Measurements from ENCODE around the gene ETF1. TPM values are rescaled to one million over a fixed set of nuclear protein-coding genes. Genes with fewer than 3 reads are reported as not detected.
A peak's percentile ranks its signal among the peaks of the same experiment; 100 is the strongest.

The ETF1 gene
- total RNA-seq, 1 donor from 2014 or later = 80.9 TPM

- ATAC-seq (ENCODE audit: poor library complexity) = no peak
- intact Hi-C loops (cut with DNase I) = no loop called here
- DNase-seq = no peak
Observed at GRCh38 chr5:138565100-138565821, 22.2 kb upstream of the ETF1 start.

GRCh38 chr5:138564242-138564641, 21.2 kb upstream of the ETF1 start:
- no peak for DNase-seq
- intact Hi-C loops (cut with DNase I) = no loop called here
- no peak for ATAC-seq (ENCODE audit: poor library complexity)

GRCh38 chr5:138563340-138564118, 20.5 kb upstream of the ETF1 start:
- intact Hi-C loops (cut with DNase I) = no loop called here
- ATAC-seq (ENCODE audit: poor library complexity) = no peak
- no peak for DNase-seq

- ATAC-seq (ENCODE audit: poor library complexity) = no peak
- intact Hi-C loops (cut with DNase I) = no loop called here
Observed at GRCh38 chr5:138560971-138561370, 17.9 kb upstream of the ETF1 start.

GRCh38 chr5:138559937-138560336, 16.9 kb upstream of the ETF1 start:
- DNase-seq (no peak), ATAC-seq (ENCODE audit: poor library complexity) (no peak)
- intact Hi-C loops (cut with DNase I) = no loop called here

More at GRCh38 chr5:138560971-138561370, 17.9 kb upstream of the ETF1 start:
- DNase-seq = no peak

GRCh38 chr5:138557677-138558076, 14.6 kb upstream of the ETF1 start:
- no peak for ATAC-seq (ENCODE audit: poor library complexity)

GRCh38 chr5:138554143-138554542, 11.1 kb upstream of the ETF1 start:
- no peak for ATAC-seq (ENCODE audit: poor library complexity)
- intact Hi-C loops (cut with DNase I) = no loop called here
- DNase-seq = no peak

More at GRCh38 chr5:138557677-138558076, 14.6 kb upstream of the ETF1 start:
- DNase-seq = no peak
- intact Hi-C loops (cut with DNase I) = no loop called here

GRCh38 chr5:138553437-138554095, 10.5 kb upstream of the ETF1 start:
- intact Hi-C loops (cut with DNase I) = no loop called here
- no peak for ATAC-seq (ENCODE audit: poor library complexity)

GRCh38 chr5:138552657-138553056, 9.6 kb upstream of the ETF1 start:
- ATAC-seq (ENCODE audit: poor library complexity) (no peak), DNase-seq (no peak)
- intact Hi-C loops (cut with DNase I) = no loop called here

More at GRCh38 chr5:138553437-138554095, 10.5 kb upstream of the ETF1 start:
- no peak for DNase-seq

- no peak for ATAC-seq (ENCODE audit: poor library complexity)
- no peak for DNase-seq
- intact Hi-C loops (cut with DNase I) = no loop called here
Observed at GRCh38 chr5:138549414-138549813, 6.4 kb upstream of the ETF1 start.

GRCh38 chr5:138545919-138546562, 3.0 kb upstream of the ETF1 start:
- ATAC-seq (ENCODE audit: poor library complexity) (no peak), DNase-seq (no peak)
- intact Hi-C loops (cut with DNase I) = no loop called here

- ATAC-seq (ENCODE audit: poor library complexity) (no peak), DNase-seq (no peak)
- intact Hi-C loops (cut with DNase I) = no loop called here
Observed at GRCh38 chr5:138544181-138545134, 1.4 kb upstream of the ETF1 start.

- ATAC-seq (ENCODE audit: poor library complexity) = peak; percentile 67
- no peak for DNase-seq
- intact Hi-C loops (cut with DNase I) = no loop called here
Observed at GRCh38 chr5:138543730-138544104, 681 bp upstream of the ETF1 start.

GRCh38 chr5:138542180-138542955, 668 bp downstream of the ETF1 start:
- intact Hi-C loops (cut with DNase I) = no loop called here
- ATAC-seq (ENCODE audit: poor library complexity) (no peak), DNase-seq (no peak)

- ATAC-seq (ENCODE audit: poor library complexity) (no peak), DNase-seq (no peak)
- intact Hi-C loops (cut with DNase I) = no loop called here
Observed at GRCh38 chr5:138541511-138542179, 1.4 kb downstream of the ETF1 start.

GRCh38 chr5:138539791-138540190, 3.2 kb downstream of the ETF1 start:
- no peak for ATAC-seq (ENCODE audit: poor library complexity)
- DNase-seq = no peak
- intact Hi-C loops (cut with DNase I) = loop anchor here (5.0 kb wide), 1 partner anchor 37 kb away; no protein-coding TSS in a partner anchor

All from Right ventricle myocardium superior (tissue), 1 donor.